Lung (tissue), 12 donors: ENCODE results near the gene THADA. TPM values are rescaled to one million over a fixed set of nuclear protein-coding genes. Genes with fewer than 3 reads are reported as not detected.
"Not testable (repeated sequence)": the region's sequence is repeated elsewhere in the genome, so short reads cannot be mapped to it uniquely, and the experiment has no call there.

Experiments used
- ATAC-seq: fragments of 200-7000 bp; cut with Tn5 transposase; one replicate; pipeline ENCODE4 v1.9.1; 2020; ENCODE audit warnings: moderate number of reproducible peaks; ENCODE audit not compliant: insufficient read depth, low FRiP score
- DNase-seq, 3 donors: peaks; one replicate each; pipeline ENCODE4 v3.0.0-alpha.2; 2013 to 2017
- H3K27ac ChIP-seq, 2 donors: one replicate each; pipeline ENCODE4 v1.5.1; 2013; ENCODE audit warnings: mild to moderate bottlenecking in 2 of 2, moderate library complexity in 2 of 2, control low read depth in 1 of 2, inconsistent platforms in 1 of 2, low read depth in 1 of 2, low read length in 1 of 2
- H3K27me3 ChIP-seq, 3 donors: one replicate each; pipeline ENCODE4 v1.5.1; 2013; ENCODE audit warnings: low read length in 2 of 3; ENCODE audit not compliant: control insufficient read depth in 3 of 3, insufficient read depth in 3 of 3
- H3K36me3 ChIP-seq, 4 donors: one replicate each; pipeline ENCODE4 v1.5.1; 2013; ENCODE audit warnings: low read length in 4 of 4, mild to moderate bottlenecking in 1 of 4, moderate library complexity in 1 of 4; ENCODE audit not compliant: control insufficient read depth in 4 of 4, insufficient read depth in 4 of 4
- H3K4me1 ChIP-seq, 5 donors: one replicate each; pipeline ENCODE4 v1.5.1; 2013; ENCODE audit warnings: low read length in 5 of 5, mild to moderate bottlenecking in 2 of 5, moderate library complexity in 1 of 5; ENCODE audit not compliant: control insufficient read depth in 5 of 5, insufficient read depth in 5 of 5
- H3K4me3 ChIP-seq: one replicate; pipeline ENCODE4 v1.5.1; 2013; ENCODE audit warnings: mild to moderate bottlenecking, control low read depth, moderate library complexity
- H3K9ac ChIP-seq, 2 donors: one replicate each; pipeline ENCODE4 v1.5.1; 2013; ENCODE audit warnings: low read length in 2 of 2, control low read depth in 1 of 2; ENCODE audit not compliant: insufficient read depth in 1 of 2
- H3K9me3 ChIP-seq, 4 donors: one replicate each; pipeline ENCODE4 v1.5.1; 2013; ENCODE audit warnings: low read length in 3 of 4, mild to moderate bottlenecking in 1 of 4, moderate library complexity in 1 of 4; ENCODE audit not compliant: control insufficient read depth in 4 of 4, insufficient read depth in 3 of 4
- WGBS, 2 donors: extraction: QIAGEN DNeasy Blood & Tissue Kit; methylation state at CpG; one replicate each; pipeline ENCODE4 v1.1.7; 2013; 5-methylcytosine and 5-hydroxymethylcytosine counted together
- polyA plus RNA-seq, 2 donors: library from polyadenylated mRNA; stranded (reverse); fragments of 200-250 nt; gene quantifications; one replicate each; pipeline ENCODE4 v1.2.1, GENCODE V29; 2013
- total RNA-seq, 2 donors: library from RNA; depleted of rRNA in 1 of 2; stranded (reverse); fragments of >200 nt in 1 of 2; gene quantifications; one replicate each; pipeline ENCODE4 v1.2.1, GENCODE V29; 2014 to 2021
- TF ChIP-seq, protein P1 (sequence below): IDR thresholded peaks from 2 replicates; pipeline ENCODE4 v1.5.1; 2012; ENCODE audit warnings: mild to moderate bottlenecking; ENCODE audit errors: control extremely low read depth, extremely low read depth
- donor health status: control.
- donor health status: control.
- donor health status: Bipolar disorder and iron deficiency.
- donor health status: healthy.
- donor health status: DM: yes; HTN: yes; CAD: no.

Gene THADA
- total and polyA plus RNA-seq, 4 donors = 11.3 to 72.5 (median 25.2) TPM

DNA sequence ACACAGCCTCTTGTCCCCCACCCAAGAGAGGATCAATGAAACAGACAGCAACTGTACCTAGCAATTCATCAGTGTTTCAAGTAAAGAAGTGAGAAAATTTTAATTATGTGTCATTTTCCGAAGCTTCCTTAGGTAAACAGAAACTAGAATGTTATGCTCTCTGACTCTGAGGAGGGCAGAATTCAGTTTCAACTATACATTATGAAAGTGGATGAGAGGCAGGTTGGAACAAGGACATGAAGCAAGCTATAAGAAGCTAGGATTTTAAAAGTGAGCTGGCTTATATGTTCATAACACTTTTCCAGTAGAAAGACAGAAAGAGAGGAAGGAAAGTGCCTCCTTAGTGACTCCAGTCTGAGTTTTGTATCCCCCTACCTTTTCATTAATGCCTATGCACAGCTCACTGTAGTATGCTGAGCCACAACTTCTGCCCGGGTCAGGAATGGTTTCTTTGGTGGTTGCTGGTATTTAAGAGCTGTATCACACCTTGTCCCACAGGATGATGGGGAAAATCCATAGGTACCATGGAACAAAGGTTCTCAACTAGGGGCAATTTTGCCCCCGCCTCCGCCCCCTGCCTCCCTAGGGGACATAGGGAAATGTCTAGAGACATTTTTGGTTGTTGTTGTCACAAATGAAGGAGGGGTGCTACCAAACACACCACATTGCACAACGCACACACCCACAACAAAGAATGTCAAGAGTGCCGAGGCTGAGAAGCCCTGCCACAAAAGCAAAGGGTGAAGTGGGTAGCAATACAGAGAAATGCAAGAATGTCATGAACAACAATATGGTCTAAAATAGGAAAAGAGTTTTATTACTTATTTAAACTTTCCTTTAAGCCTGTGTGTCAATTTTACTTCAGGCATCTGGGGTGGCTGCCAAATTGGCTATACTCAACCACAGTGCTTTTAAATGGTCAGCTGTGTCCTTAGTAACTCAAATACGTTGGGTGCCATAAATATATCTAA lies 208.5 kb downstream of the THADA start:
- Histone ChIP-seq H3K36me3 (peaks cover 0 to 1% (median 0%) of the 10 kb centered on the region in 4 donors), H3K9ac (peak overlapping the region in 1 of 2 donors; percentile 36), H3K4me1 (peaks cover 5 to 47% (median 19%) of the 10 kb centered on the region in 5 donors), H3K4me3 (no peak overlapping the region), H3K9me3 (no peaks in the 10 kb centered on the region), H3K27ac (peak overlapping the region in 1 of 2 donors; percentile 65), H3K27me3 (no peaks in the 10 kb centered on the region)
- ATAC-seq = no peak
- TF ChIP-seq, protein P1, sequence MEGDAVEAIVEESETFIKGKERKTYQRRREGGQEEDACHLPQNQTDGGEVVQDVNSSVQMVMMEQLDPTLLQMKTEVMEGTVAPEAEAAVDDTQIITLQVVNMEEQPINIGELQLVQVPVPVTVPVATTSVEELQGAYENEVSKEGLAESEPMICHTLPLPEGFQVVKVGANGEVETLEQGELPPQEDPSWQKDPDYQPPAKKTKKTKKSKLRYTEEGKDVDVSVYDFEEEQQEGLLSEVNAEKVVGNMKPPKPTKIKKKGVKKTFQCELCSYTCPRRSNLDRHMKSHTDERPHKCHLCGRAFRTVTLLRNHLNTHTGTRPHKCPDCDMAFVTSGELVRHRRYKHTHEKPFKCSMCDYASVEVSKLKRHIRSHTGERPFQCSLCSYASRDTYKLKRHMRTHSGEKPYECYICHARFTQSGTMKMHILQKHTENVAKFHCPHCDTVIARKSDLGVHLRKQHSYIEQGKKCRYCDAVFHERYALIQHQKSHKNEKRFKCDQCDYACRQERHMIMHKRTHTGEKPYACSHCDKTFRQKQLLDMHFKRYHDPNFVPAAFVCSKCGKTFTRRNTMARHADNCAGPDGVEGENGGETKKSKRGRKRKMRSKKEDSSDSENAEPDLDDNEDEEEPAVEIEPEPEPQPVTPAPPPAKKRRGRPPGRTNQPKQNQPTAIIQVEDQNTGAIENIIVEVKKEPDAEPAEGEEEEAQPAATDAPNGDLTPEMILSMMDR = no peak
- 69 to 79% methylated on average over 7 of the region's 7 CpGs for WGBS, 2 donors
- DNase-seq = peak; percentile 35 to 76 (median 76)

GRCh38 chr2:43386679-43387078 lies 209.2 kb downstream of the THADA start:
- not testable (repeated sequence) for ATAC-seq, H3K27ac ChIP-seq, DNase-seq, H3K9me3 ChIP-seq, H3K27me3 ChIP-seq, H3K4me3 ChIP-seq, H3K36me3 ChIP-seq
- WGBS, 2 donors = 86 to 92% methylated on average over 9 of the region's 9 CpGs
- Histone ChIP-seq H3K4me1 (peaks cover 5 to 41% (median 19%) of the 10 kb centered on the region in 5 donors), H3K9ac (peak overlapping the region in 1 of 2 donors; percentile 36)

DNA sequence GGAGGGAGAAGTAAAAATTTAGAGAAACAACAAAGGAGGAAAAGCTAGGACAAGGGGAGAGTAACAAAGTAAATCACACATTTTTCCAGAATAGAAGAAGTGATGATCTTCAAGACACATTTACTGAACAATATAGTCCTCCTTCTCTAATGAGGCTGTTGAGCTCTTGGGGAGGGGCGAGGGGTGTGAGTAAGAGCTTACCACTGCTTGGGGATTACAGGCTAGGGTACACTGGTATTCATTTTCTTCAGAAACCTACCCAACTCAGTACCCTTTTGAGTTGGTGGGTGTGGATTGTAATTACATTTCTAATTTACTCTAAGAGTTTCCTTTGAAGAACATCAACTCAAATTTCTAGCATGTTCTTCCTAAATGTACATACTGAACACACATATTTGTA lies 211.7 kb downstream of the THADA start:
- DNase-seq = no peak
- no peaks in the 10 kb centered on the region for H3K9me3 ChIP-seq
- H3K4me3 ChIP-seq = no peak overlapping the region
- ATAC-seq = no peak
- no peak overlapping the region for H3K27ac ChIP-seq
- TF ChIP-seq, protein P1 = no peak
- 95 to 100% methylated on average over 1 of the region's 1 CpG for WGBS, 2 donors
- H3K27me3 ChIP-seq = no peaks in the 10 kb centered on the region
- no peak overlapping the region for H3K9ac ChIP-seq
- H3K36me3 ChIP-seq = no peaks in the 10 kb centered on the region
- H3K4me1 ChIP-seq = peaks cover 3 to 25% (median 13%) of the 10 kb centered on the region in 5 donors

GRCh38 chr2:43383533-43383932 lies 212.3 kb downstream of the THADA start:
- H3K9ac ChIP-seq = no peak overlapping the region
- DNase-seq = no peak
- no peaks in the 10 kb centered on the region for H3K27me3 ChIP-seq
- TF ChIP-seq, protein P1 = no peak
- WGBS, 2 donors = 64 to 71% methylated on average over 2 of the region's 2 CpGs
- no peak overlapping the region for H3K27ac ChIP-seq
- ATAC-seq = no peak
- H3K4me1 ChIP-seq = peaks cover 3 to 25% (median 13%) of the 10 kb centered on the region in 5 donors
- H3K9me3 ChIP-seq = no peaks in the 10 kb centered on the region
- no peaks in the 10 kb centered on the region for H3K36me3 ChIP-seq
- H3K4me3 ChIP-seq = no peak overlapping the region
